ENCODE results near the gene HIF1A. TPM values are rescaled to one million over a fixed set of nuclear protein-coding genes. Genes with fewer than 3 reads are reported as not detected.

The HIF1A gene
- polyA plus RNA-seq, 4 donors, result 19.5 to 50.5 (median 35.2) TPM

- H3K27me3 ChIP-seq (ENCODE audit: control insufficient read depth in 3 of 3, insufficient read depth in 3 of 3, low read length in 3 of 3), result no peaks in the 10 kb centered on the region
- H3K4me1 ChIP-seq (ENCODE audit: control insufficient read depth in 3 of 3, insufficient read depth in 2 of 3, low read depth in 1 of 3, low read length in 2 of 3), result peaks cover 0 to 14% (median 2%) of the 10 kb centered on the region in 3 donors
- no peaks in the 10 kb centered on the region for H3K9me3 ChIP-seq (ENCODE audit: control insufficient read depth in 2 of 2, insufficient read depth in 1 of 2, low read depth in 1 of 2, low read length in 1 of 2)
- 62 to 78% (median 77%) methylated on average over 5 of the region's 5 CpGs for WGBS, 3 donors
- H3K36me3 ChIP-seq (ENCODE audit: control insufficient read depth in 3 of 3, insufficient read depth in 2 of 3, low read depth in 1 of 3, low read length in 3 of 3), result peaks cover 6 to 7% (median 6%) of the 10 kb centered on the region in 3 donors
- H3K4me3 ChIP-seq (ENCODE audit: low read depth in 1 of 3, low read length in 3 of 3), result no peak overlapping the region
- no peak for DNase-seq
- H3K27ac ChIP-seq (ENCODE audit: low read depth in 1 of 3, low read length in 2 of 3), result no peak overlapping the region
- FAIRE-seq, result no peak
These were observed 24.3 kb downstream of the HIF1A start for GRCh38 chr14:61719344-61720293.

DNA sequence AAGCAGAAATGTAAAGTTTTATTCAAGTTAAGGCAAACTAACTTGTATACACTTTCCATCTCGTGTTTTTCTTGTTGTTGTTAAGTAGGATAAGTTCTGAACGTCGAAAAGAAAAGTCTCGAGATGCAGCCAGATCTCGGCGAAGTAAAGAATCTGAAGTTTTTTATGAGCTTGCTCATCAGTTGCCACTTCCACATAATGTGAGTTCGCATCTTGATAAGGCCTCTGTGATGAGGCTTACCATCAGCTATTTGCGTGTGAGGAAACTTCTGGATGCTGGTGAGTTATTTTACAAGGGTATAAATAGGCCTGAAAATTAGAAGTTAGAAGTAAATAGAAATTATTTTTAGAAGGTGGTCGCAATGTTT is 25.0 kb downstream of the HIF1A start:
- peak overlapping the region in 1 of 3 donors; percentile 21 for H3K27ac ChIP-seq (ENCODE audit: low read depth in 1 of 3, low read length in 2 of 3)
- 62 to 87% (median 72%) methylated on average over 9 of the region's 9 CpGs for WGBS, 3 donors
- H3K4me1 ChIP-seq (ENCODE audit: control insufficient read depth in 3 of 3, insufficient read depth in 2 of 3, low read depth in 1 of 3, low read length in 2 of 3), result peaks cover 0 to 14% (median 0%) of the 10 kb centered on the region in 3 donors
- no peaks in the 10 kb centered on the region for H3K9me3 ChIP-seq (ENCODE audit: control insufficient read depth in 2 of 2, insufficient read depth in 1 of 2, low read depth in 1 of 2, low read length in 1 of 2)
- no peak for DNase-seq
- FAIRE-seq, result no peak
- no peak overlapping the region for H3K4me3 ChIP-seq (ENCODE audit: low read depth in 1 of 3, low read length in 3 of 3)
- H3K27me3 ChIP-seq (ENCODE audit: control insufficient read depth in 3 of 3, insufficient read depth in 3 of 3, low read length in 3 of 3), result no peaks in the 10 kb centered on the region
- peaks cover 6 to 7% (median 6%) of the 10 kb centered on the region in 3 donors for H3K36me3 ChIP-seq (ENCODE audit: control insufficient read depth in 3 of 3, insufficient read depth in 2 of 3, low read depth in 1 of 3, low read length in 3 of 3)

GRCh38 chr14:61720741-61721140 is 25.4 kb downstream of the HIF1A start:
- no peak for FAIRE-seq
- H3K9me3 ChIP-seq (ENCODE audit: control insufficient read depth in 2 of 2, insufficient read depth in 1 of 2, low read depth in 1 of 2, low read length in 1 of 2), result no peaks in the 10 kb centered on the region
- H3K4me3 ChIP-seq (ENCODE audit: low read depth in 1 of 3, low read length in 3 of 3), result no peak overlapping the region
- peaks cover 0 to 11% (median 0%) of the 10 kb centered on the region in 3 donors for H3K4me1 ChIP-seq (ENCODE audit: control insufficient read depth in 3 of 3, insufficient read depth in 2 of 3, low read depth in 1 of 3, low read length in 2 of 3)
- WGBS, 3 donors, result 73 to 75% (median 74%) methylated on average over 6 of the region's 6 CpGs
- no peak for DNase-seq
- H3K27ac ChIP-seq (ENCODE audit: low read depth in 1 of 3, low read length in 2 of 3), result no peak overlapping the region
- peaks cover 6 to 11% (median 7%) of the 10 kb centered on the region in 3 donors for H3K36me3 ChIP-seq (ENCODE audit: control insufficient read depth in 3 of 3, insufficient read depth in 2 of 3, low read depth in 1 of 3, low read length in 3 of 3)
- no peaks in the 10 kb centered on the region for H3K27me3 ChIP-seq (ENCODE audit: control insufficient read depth in 3 of 3, insufficient read depth in 3 of 3, low read length in 3 of 3)

DNA sequence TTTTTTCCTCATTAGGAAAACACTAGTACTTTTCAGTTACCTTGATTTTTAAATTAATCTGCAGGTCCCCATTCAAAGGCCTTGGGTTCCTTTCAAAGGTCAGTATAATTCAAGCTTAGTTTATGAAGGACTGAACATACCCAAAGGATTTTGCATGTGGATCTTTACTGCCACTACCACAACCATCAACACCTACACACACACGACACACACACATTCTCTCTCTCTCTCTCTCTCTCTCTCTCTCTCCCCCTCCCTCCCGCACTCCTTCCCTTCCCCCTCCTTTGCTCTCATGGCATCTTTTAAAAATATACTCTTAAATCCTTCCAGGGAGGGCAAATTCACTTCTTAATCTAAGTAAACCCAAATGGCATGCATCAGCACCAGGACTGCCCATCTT is 28.8 kb downstream of the HIF1A start:
- Histone ChIP-seq H3K4me1 (ENCODE audit: control insufficient read depth in 3 of 3, insufficient read depth in 2 of 3, low read depth in 1 of 3, low read length in 2 of 3) (peaks cover 0 to 4% (median 0%) of the 10 kb centered on the region in 3 donors), H3K36me3 (ENCODE audit: control insufficient read depth in 3 of 3, insufficient read depth in 2 of 3, low read depth in 1 of 3, low read length in 3 of 3) (peaks cover 7 to 18% (median 11%) of the 10 kb centered on the region in 3 donors), H3K4me3 (ENCODE audit: low read depth in 1 of 3, low read length in 3 of 3) (no peak overlapping the region), H3K27me3 (ENCODE audit: control insufficient read depth in 3 of 3, insufficient read depth in 3 of 3, low read length in 3 of 3) (no peaks in the 10 kb centered on the region), H3K9me3 (ENCODE audit: control insufficient read depth in 2 of 2, insufficient read depth in 1 of 2, low read depth in 1 of 2, low read length in 1 of 2) (no peaks in the 10 kb centered on the region), H3K27ac (ENCODE audit: low read depth in 1 of 3, low read length in 2 of 3) (no peak overlapping the region)
- DNase-seq, result no peak
- WGBS, 3 donors, result 88 to 94% (median 90%) methylated on average over 2 of the region's 2 CpGs
- no peak for FAIRE-seq

GRCh38 chr14:61726778-61727658 is 31.7 kb downstream of the HIF1A start:
- H3K4me1 ChIP-seq (ENCODE audit: control insufficient read depth in 3 of 3, insufficient read depth in 2 of 3, low read depth in 1 of 3, low read length in 2 of 3), result no peaks in the 10 kb centered on the region
- 76 to 79% (median 79%) methylated on average over 7 of the region's 7 CpGs for WGBS, 3 donors
- DNase-seq (no peak), FAIRE-seq (no peak)
- no peak overlapping the region for H3K27ac ChIP-seq (ENCODE audit: low read depth in 1 of 3, low read length in 2 of 3)
- H3K27me3 ChIP-seq (ENCODE audit: control insufficient read depth in 3 of 3, insufficient read depth in 3 of 3, low read length in 3 of 3), result no peaks in the 10 kb centered on the region
- H3K9me3 ChIP-seq (ENCODE audit: control insufficient read depth in 2 of 2, insufficient read depth in 1 of 2, low read depth in 1 of 2, low read length in 1 of 2), result no peaks in the 10 kb centered on the region
- H3K36me3 ChIP-seq (ENCODE audit: control insufficient read depth in 3 of 3, insufficient read depth in 2 of 3, low read depth in 1 of 3, low read length in 3 of 3), result peaks cover 6 to 18% (median 10%) of the 10 kb centered on the region in 3 donors
- no peak overlapping the region for H3K4me3 ChIP-seq (ENCODE audit: low read depth in 1 of 3, low read length in 3 of 3)

DNA sequence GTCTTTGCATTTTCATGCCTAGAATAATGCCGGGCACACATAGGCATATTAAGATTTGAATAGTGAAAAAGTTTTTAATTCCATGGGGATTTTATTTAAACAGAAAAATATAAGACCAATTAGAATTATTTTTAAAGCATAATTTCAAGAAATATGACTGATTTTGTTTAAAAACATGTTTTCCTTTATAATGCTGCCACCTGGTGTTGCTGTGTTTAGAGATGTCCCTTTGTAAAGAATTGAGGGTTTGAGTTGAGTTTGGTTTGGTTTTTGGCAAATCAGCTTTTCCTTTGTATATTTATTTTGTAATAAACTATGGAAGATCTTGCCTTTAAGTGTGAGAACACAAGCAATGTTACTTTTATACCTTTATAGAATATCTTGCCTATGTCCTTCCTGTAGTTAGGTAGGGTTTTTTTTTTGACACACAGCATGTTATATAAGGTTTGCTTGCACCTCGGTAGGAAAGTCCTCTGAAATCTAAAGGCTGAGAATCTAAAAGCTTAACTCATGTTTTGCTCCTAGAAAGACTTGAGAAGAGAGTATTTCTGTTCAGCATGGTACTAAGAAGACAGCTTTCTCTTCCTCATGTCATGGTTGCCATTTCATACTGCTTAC is 35.6 kb downstream of the HIF1A start:
- FAIRE-seq, result no peak
- no peaks in the 10 kb centered on the region for H3K4me1 ChIP-seq (ENCODE audit: control insufficient read depth in 3 of 3, insufficient read depth in 2 of 3, low read depth in 1 of 3, low read length in 2 of 3)
- WGBS, 3 donors, result 69 to 74% (median 73%) methylated on average over 2 of the region's 2 CpGs

DNA sequence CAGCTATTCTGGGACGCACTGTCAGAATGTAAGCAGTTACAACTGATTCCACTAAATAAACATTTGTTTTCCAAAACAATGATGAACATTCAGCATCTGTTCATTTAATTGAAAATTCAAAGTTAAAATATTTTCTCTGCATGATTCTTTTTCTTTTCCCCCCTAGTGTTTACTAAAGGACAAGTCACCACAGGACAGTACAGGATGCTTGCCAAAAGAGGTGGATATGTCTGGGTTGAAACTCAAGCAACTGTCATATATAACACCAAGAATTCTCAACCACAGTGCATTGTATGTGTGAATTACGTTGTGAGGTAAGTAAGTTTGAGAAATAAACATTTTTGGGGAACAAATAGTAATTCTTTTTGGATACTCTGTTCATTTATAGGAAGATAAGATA is 38.7 kb downstream of the HIF1A start:
- 82 to 96% (median 90%) methylated on average over 2 of the region's 2 CpGs for WGBS, 3 donors

More for the DNA sequence above, 35.6 kb downstream of the HIF1A start:
- Histone ChIP-seq H3K4me3 (ENCODE audit: low read depth in 1 of 3, low read length in 3 of 3) (no peak overlapping the region), H3K9me3 (ENCODE audit: control insufficient read depth in 2 of 2, insufficient read depth in 1 of 2, low read depth in 1 of 2, low read length in 1 of 2) (no peaks in the 10 kb centered on the region), H3K27me3 (ENCODE audit: control insufficient read depth in 3 of 3, insufficient read depth in 3 of 3, low read length in 3 of 3) (no peaks in the 10 kb centered on the region), H3K27ac (ENCODE audit: low read depth in 1 of 3, low read length in 2 of 3) (no peak overlapping the region), H3K36me3 (ENCODE audit: control insufficient read depth in 3 of 3, insufficient read depth in 2 of 3, low read depth in 1 of 3, low read length in 3 of 3) (peaks cover 6 to 12% (median 9%) of the 10 kb centered on the region in 3 donors)
- no peak for DNase-seq

GRCh38 chr14:61736751-61737150 is 41.4 kb downstream of the HIF1A start:
- no peak overlapping the region for H3K4me3 ChIP-seq (ENCODE audit: low read depth in 1 of 3, low read length in 3 of 3)
- peaks cover 14 to 26% (median 16%) of the 10 kb centered on the region in 3 donors for H3K36me3 ChIP-seq (ENCODE audit: control insufficient read depth in 3 of 3, insufficient read depth in 2 of 3, low read depth in 1 of 3, low read length in 3 of 3)
- H3K27ac ChIP-seq (ENCODE audit: low read depth in 1 of 3, low read length in 2 of 3), result no peak overlapping the region
- H3K27me3 ChIP-seq (ENCODE audit: control insufficient read depth in 3 of 3, insufficient read depth in 3 of 3, low read length in 3 of 3), result no peaks in the 10 kb centered on the region
- DNase-seq, result no peak
- WGBS, 3 donors, result 64 to 85% (median 79%) methylated on average over 4 of the region's 4 CpGs
- no peaks in the 10 kb centered on the region for H3K4me1 ChIP-seq (ENCODE audit: control insufficient read depth in 3 of 3, insufficient read depth in 2 of 3, low read depth in 1 of 3, low read length in 2 of 3)
- H3K9me3 ChIP-seq (ENCODE audit: control insufficient read depth in 2 of 2, insufficient read depth in 1 of 2, low read depth in 1 of 2, low read length in 1 of 2), result no peaks in the 10 kb centered on the region
- FAIRE-seq, result no peak

More for the DNA sequence above, 38.7 kb downstream of the HIF1A start:
- DNase-seq (no peak), FAIRE-seq (no peak)
- Histone ChIP-seq H3K9me3 (ENCODE audit: control insufficient read depth in 2 of 2, insufficient read depth in 1 of 2, low read depth in 1 of 2, low read length in 1 of 2) (no peaks in the 10 kb centered on the region), H3K4me1 (ENCODE audit: control insufficient read depth in 3 of 3, insufficient read depth in 2 of 3, low read depth in 1 of 3, low read length in 2 of 3) (no peaks in the 10 kb centered on the region), H3K27ac (ENCODE audit: low read depth in 1 of 3, low read length in 2 of 3) (no peak overlapping the region), H3K4me3 (ENCODE audit: low read depth in 1 of 3, low read length in 3 of 3) (no peak overlapping the region), H3K27me3 (ENCODE audit: control insufficient read depth in 3 of 3, insufficient read depth in 3 of 3, low read length in 3 of 3) (no peaks in the 10 kb centered on the region), H3K36me3 (ENCODE audit: control insufficient read depth in 3 of 3, insufficient read depth in 2 of 3, low read depth in 1 of 3, low read length in 3 of 3) (peaks cover 12 to 22% (median 12%) of the 10 kb centered on the region in 3 donors)
